Calu3 (cell line): ENCODE results near the gene TACC3. TPM values are rescaled to one million over a fixed set of nuclear protein-coding genes. Genes with fewer than 3 reads are reported as not detected.

Source experiments
- BruUV-seq: library from RNA; stranded (reverse); fragments of 400-500 nt; replicated peaks from 2 replicates; lab custom pipeline; 2021; lab: Mats Ljungman, UMichigan
- CTCF ChIA-PET: fragments of 300-600 bp; sonication (Branson Sonifier 250); formaldehyde crosslinking; loops from one replicate; lab custom pipeline; 2022; ENCODE audit warnings: antibody characterized with exemption; lab: Charles Lee
- DNase-seq: peaks from one replicate; pipeline ENCODE4 v3.0.0; 2022
- H3K27ac Mint-ChIP-seq: one replicate; pipeline ENCODE4 v1.8.0; 2022; ENCODE audit warnings: mixed read lengths; ENCODE audit not compliant: unreplicated experiment
- H3K27me3 Mint-ChIP-seq: one replicate; pipeline ENCODE4 v1.8.0; 2022; ENCODE audit warnings: mixed read lengths; ENCODE audit not compliant: unreplicated experiment
- H3K36me3 Mint-ChIP-seq: one replicate; pipeline ENCODE4 v1.8.0; 2022; ENCODE audit warnings: mild to moderate bottlenecking, moderate library complexity, mixed read lengths; ENCODE audit not compliant: insufficient read depth, unreplicated experiment
- H3K4me1 Mint-ChIP-seq: one replicate; pipeline ENCODE4 v1.8.0; 2022; ENCODE audit warnings: mild to moderate bottlenecking, low read depth, mixed read lengths; ENCODE audit not compliant: unreplicated experiment
- H3K4me3 Mint-ChIP-seq: one replicate; pipeline ENCODE4 v1.8.0; 2022; ENCODE audit warnings: mild to moderate bottlenecking, low read depth, moderate library complexity, mixed read lengths; ENCODE audit not compliant: unreplicated experiment
- H3K9me3 Mint-ChIP-seq: one replicate; pipeline ENCODE4 v1.8.0; 2022; ENCODE audit warnings: low read depth, mixed read lengths; ENCODE audit not compliant: unreplicated experiment
- CTCF ChIP-seq: fragments of 200-600 bp; IDR thresholded peaks from one replicate; pipeline ENCODE4 v1.8.0; 2022; ENCODE audit warnings: antibody characterized with exemption; ENCODE audit not compliant: unreplicated experiment
- intact Hi-C: fragments of 100-400 bp; cut with micrococcal nuclease; formaldehyde crosslinking; loops from one replicate; pipeline ENCODE4 v1.10.0; 2022; ENCODE audit not compliant: unreplicated experiment
- total RNA-seq: library from RNA; stranded (reverse); gene quantifications from 2 replicates; pipeline ENCODE4 v1.2.3, GENCODE V29; 2022

Gene TACC3
- total RNA-seq, 1 experiment from 2014 or later = 95.9 TPM

- peaks cover 16% of the 10 kb centered on the region for H3K4me1 Mint-ChIP-seq
- H3K9me3 Mint-ChIP-seq = no peaks in the 10 kb centered on the region
- BruUV-seq = no TSS peak
- no peak for DNase-seq
- TF ChIP-seq CTCF = no peak
- H3K27ac Mint-ChIP-seq = no peak overlapping the region
- peak overlapping the region; percentile 65 for H3K4me3 Mint-ChIP-seq
- H3K36me3 Mint-ChIP-seq = peaks cover 23% of the 10 kb centered on the region
- CTCF ChIA-PET = interaction anchor here (1.0 kb wide), 1 partner anchor 10 kb away, joined by 3 read pairs; no protein-coding TSS in a partner anchor
- no peaks in the 10 kb centered on the region for H3K27me3 Mint-ChIP-seq
- intact Hi-C loops = no loop called here
Measured at GRCh38 chr4:1683261-1683735, 38.0 kb upstream of the TACC3 start.

- peak within 1 kb of the TSS; percentile 65 for H3K4me3 Mint-ChIP-seq
- H3K4me1 Mint-ChIP-seq = peaks cover 16% of the 10 kb centered on the region
- intact Hi-C loops = no loop called here
- TF ChIP-seq CTCF = no peak
- peak; percentile 96 for DNase-seq
- H3K27me3 Mint-ChIP-seq = no peaks in the 10 kb centered on the region
- no TSS peak for BruUV-seq
- CTCF ChIA-PET = interaction anchor here (1.0 kb wide), 1 partner anchor 9 kb away, joined by 3 read pairs; no protein-coding TSS in a partner anchor
- H3K9me3 Mint-ChIP-seq = no peaks in the 10 kb centered on the region
- H3K27ac Mint-ChIP-seq = no peak within 1 kb of the TSS
- peaks cover 23% of the 10 kb centered on the region for H3K36me3 Mint-ChIP-seq
Measured at GRCh38 chr4:1683736-1684505, 37.4 kb upstream of the TACC3 start, which contains the start of gene FAM53A. Gene FAM53A (minus strand): TSS chr4:1684313. CDS start chr4:1668741, 15,572 bp downstream.

GRCh38 chr4:1684506-1685234, 36.7 kb upstream of the TACC3 start:
- no TSS peak for BruUV-seq
- H3K4me1 Mint-ChIP-seq = peaks cover 16% of the 10 kb centered on the region
- H3K9me3 Mint-ChIP-seq = no peaks in the 10 kb centered on the region
- TF ChIP-seq CTCF = no peak
- no peak overlapping the region for H3K27ac Mint-ChIP-seq
- intact Hi-C loops = no loop called here
- peak; percentile 13 for DNase-seq
- peak overlapping the region; percentile 56 for H3K4me3 Mint-ChIP-seq
- H3K27me3 Mint-ChIP-seq = no peaks in the 10 kb centered on the region
- CTCF ChIA-PET = no interaction called here
- peaks cover 29% of the 10 kb centered on the region for H3K36me3 Mint-ChIP-seq

- Mint-ChIP-seq H3K4me3 (peak overlapping the region; percentile 56), H3K36me3 (peaks cover 36% of the 10 kb centered on the region), H3K27ac (no peak overlapping the region), H3K27me3 (no peaks in the 10 kb centered on the region), H3K4me1 (peaks cover 16% of the 10 kb centered on the region), H3K9me3 (no peaks in the 10 kb centered on the region)
- BruUV-seq = no TSS peak
- intact Hi-C loops = no loop called here
- DNase-seq = peak; percentile 16
- CTCF ChIA-PET = interaction anchor here (0.8 kb wide), 1 partner anchor 25 kb away, joined by 3 read pairs; no protein-coding TSS in a partner anchor
- no peak for TF ChIP-seq CTCF
Measured at GRCh38 chr4:1685235-1686150, 35.8 kb upstream of the TACC3 start.
